HG02870 (cell line): Measurements from ENCODE around the gene SOX4.
A peak's percentile ranks its signal among the peaks of the same experiment; 100 is the strongest.

Source experiments
- ATAC-seq: cut with Tn5 transposase; IDR thresholded peaks from one replicate; pipeline ENCODE4 v1.9.1; 2021; ENCODE audit warnings: mild to moderate bottlenecking, moderate library complexity; ENCODE audit not compliant: unreplicated experiment

The SOX4 gene

DNA sequence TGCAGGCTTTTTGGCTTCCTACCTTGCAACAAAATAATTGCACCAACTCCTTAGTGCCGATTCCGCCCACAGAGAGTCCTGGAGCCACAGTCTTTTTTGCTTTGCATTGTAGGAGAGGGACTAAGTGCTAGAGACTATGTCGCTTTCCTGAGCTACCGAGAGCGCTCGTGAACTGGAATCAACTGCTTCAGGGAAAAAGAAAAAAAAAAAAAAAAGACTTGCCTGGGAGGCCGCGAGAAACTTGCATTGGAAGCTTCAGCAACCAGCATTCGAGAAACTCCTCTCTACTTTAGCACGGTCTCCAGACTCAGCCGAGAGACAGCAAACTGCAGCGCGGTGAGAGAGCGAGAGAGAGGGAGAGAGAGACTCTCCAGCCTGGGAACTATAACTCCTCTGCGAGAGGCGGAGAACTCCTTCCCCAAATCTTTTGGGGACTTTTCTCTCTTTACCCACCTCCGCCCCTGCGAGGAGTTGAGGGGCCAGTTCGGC, 420 bp downstream of the SOX4 start:
- ATAC-seq = peak; percentile 14

- ATAC-seq = peak; percentile 13
Observed at GRCh38 chr6:21594416-21595281, 1.1 kb downstream of the SOX4 start.

- ATAC-seq = no peak
Observed at GRCh38 chr6:21595285-21596144, 2.0 kb downstream of the SOX4 start.

DNA sequence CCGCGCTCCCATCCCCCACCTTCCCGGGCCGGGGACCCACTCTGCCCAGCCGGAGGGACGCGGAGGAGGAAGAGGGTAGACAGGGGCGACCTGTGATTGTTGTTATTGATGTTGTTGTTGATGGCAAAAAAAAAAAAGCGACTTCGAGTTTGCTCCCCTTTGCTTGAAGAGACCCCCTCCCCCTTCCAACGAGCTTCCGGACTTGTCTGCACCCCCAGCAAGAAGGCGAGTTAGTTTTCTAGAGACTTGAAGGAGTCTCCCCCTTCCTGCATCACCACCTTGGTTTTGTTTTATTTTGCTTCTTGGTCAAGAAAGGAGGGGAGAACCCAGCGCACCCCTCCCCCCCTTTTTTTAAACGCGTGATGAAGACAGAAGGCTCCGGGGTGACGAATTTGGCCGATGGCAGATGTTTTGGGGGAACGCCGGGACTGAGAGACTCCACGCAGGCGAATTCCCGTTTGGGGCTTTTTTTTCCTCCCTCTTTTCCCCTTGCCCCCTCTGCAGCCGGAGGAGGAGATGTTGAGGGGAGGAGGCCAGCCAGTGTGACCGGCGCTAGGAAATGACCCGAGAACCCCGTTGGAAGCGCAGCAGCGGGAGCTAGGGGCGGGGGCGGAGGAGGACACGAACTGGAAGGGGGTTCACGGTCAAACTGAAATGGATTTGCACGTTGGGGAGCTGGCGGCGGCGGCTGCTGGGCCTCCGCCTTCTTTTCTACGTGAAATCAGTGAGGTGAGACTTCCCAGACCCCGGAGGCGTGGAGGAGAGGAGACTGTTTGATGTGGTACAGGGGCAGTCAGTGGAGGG, 2.8 kb downstream of the SOX4 start:
- ATAC-seq = no peak

GRCh38 chr6:21596949-21597682, 3.6 kb downstream of the SOX4 start:
- ATAC-seq = no peak

DNA sequence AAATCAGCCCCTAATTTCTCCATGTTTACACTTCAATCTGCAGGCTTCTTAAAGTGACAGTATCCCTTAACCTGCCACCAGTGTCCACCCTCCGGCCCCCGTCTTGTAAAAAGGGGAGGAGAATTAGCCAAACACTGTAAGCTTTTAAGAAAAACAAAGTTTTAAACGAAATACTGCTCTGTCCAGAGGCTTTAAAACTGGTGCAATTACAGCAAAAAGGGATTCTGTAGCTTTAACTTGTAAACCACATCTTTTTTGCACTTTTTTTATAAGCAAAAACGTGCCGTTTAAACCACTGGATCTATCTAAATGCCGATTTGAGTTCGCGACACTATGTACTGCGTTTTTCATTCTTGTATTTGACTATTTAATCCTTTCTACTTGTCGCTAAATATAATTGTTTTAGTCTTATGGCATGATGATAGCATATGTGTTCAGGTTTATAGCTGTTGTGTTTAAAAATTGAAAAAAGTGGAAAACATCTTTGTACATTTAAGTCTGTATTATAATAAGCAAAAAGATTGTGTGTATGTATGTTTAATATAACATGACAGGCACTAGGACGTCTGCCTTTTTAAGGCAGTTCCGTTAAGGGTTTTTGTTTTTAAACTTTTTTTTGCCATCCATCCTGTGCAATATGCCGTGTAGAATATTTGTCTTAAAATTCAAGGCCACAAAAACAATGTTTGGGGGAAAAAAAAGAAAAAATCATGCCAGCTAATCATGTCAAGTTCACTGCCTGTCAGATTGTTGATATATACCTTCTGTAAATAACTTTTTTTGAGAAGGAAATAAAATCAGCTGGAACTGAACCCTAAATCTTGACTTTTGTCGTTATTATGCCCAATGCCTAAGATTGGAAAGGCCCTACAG, 4.5 kb downstream of the SOX4 start:
- ATAC-seq = no peak

- no peak for ATAC-seq
Observed at GRCh38 chr6:21598674-21599023, 5.1 kb downstream of the SOX4 start.

- ATAC-seq = no peak
Observed at GRCh38 chr6:21599051-21599696, 5.6 kb downstream of the SOX4 start.

DNA sequence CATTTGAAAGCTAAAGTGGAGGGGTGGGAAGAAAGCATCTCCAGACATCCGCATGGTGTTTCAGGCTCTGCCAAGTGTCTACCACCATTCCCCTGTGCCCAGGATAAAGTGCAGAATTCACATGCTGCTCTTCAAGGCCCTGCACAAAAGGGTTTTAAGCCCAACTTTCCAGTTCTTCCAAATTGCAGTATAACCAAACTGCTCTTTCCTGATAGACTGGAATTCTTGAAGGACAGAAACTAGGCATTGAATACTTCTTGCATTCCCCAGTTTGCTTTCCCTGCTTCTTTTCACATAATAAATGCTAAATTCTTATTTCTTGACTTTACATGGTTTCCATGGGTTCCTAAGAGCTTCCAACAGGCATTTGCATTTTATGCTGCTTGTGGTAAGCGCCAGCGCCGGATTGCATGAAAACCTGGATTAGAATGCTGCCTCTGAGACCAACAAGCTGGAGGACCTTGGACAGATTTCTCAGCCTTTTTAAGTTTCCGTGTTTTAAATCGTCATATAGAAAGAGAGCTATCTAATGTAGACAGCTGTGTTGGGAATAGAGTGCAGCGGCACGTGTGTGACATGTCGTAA, 7.9 kb downstream of the SOX4 start:
- ATAC-seq = no peak

- no peak for ATAC-seq
Observed at GRCh38 chr6:21601932-21602390, 8.4 kb downstream of the SOX4 start.

DNA sequence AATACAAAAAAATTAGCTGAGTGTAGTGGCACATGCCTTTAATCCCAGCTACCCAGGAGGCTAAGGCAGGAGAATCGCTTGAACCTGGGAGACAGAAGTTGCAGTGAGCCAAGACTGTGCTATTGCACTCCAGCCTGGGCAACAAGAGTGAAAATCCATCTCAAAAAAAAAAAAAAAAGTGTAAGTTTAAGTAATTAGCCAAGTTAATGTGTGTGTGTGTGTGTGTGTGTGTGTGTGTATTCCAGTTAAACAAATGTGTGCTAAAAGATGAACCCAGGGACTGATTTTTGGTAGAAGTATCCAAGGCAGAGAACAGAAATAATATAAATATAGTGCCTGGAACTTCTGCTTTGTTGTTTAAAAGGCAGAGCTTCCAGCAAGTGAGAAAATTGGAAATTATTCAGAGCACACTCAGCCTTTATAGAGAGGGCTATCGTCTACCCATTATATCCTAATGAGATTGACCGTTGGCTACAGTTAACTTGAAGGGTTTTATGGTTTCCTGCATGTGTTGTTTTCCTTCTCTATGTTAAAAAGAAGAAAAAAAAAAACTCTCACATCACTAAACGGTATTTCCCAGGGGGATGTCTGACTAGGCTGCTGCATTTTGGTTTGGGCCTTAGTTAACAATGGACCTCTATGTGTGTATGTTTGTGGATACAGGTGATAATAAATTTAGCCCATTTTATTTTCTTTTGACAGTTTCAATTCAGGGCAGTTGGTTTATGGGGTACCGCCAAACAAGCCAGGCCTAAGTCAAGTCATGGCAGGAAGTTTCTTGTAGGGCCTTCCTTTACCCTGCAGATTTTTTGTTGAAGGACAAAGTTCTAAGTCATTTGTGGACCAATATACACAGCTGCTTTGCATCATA, 9.8 kb downstream of the SOX4 start:
- peak; percentile 50 for ATAC-seq

- ATAC-seq = no peak
Observed at GRCh38 chr6:21604081-21604480, 10.5 kb downstream of the SOX4 start.

GRCh38 chr6:21605166-21605565, 11.6 kb downstream of the SOX4 start:
- no peak for ATAC-seq

DNA sequence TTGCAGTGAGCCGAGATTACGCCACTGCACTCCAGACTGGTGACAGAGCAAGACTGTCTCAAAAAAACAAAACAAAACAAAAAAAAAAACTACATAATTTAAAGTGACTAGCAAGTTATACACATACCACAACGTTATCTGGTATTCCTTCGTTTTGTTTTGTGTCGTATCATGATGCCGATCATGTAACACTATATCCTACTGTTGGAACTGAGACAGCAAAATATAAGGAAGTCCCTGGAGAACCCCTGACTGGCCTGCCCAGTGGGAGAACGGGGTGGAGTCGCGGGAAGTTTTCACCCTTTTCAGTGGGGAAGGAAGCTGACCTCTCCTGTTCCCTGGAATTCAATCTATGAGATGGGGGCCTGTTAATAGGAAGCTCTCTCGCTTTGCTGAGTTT, 15.1 kb downstream of the SOX4 start:
- ATAC-seq = no peak

- ATAC-seq = no peak
Observed at GRCh38 chr6:21609881-21610329, 16.4 kb downstream of the SOX4 start.

DNA sequence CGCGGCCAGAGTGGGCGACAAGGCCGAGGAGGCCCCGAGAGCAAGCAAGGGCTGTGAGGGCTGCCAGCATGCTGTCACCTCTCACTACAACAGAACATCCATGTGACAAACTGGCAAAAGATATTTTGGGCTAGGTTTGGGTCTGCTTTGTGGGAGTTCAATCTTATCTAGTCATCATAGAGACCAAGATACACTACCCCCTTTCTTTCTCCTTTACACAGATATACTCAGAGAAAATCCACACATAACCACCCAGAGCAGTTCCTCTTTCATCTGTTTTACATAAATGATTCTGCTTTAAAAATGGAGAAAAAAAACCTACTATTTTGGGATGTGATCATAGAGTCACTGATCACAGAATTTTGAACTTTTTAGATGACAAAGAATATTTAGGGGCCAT, 16.8 kb downstream of the SOX4 start:
- ATAC-seq = peak; percentile 90

- ATAC-seq = no peak
Observed at GRCh38 chr6:21611485-21611884, 17.9 kb downstream of the SOX4 start.
